NCI-H1417 (cell line): Measurements from ENCODE around the gene CALHM1.
A peak's percentile ranks its signal among the peaks of the same experiment; 100 is the strongest.
"Not testable (repeated sequence)": the region's sequence is repeated elsewhere in the genome, so short reads cannot be mapped to it uniquely, and the experiment has no call there.

ENCODE experiments used
- DNase-seq, 3 experiments: peaks; one replicate each; lab custom pipeline; 2025; lab: John Stamatoyannopoulos, UW

Gene CALHM1

DNA sequence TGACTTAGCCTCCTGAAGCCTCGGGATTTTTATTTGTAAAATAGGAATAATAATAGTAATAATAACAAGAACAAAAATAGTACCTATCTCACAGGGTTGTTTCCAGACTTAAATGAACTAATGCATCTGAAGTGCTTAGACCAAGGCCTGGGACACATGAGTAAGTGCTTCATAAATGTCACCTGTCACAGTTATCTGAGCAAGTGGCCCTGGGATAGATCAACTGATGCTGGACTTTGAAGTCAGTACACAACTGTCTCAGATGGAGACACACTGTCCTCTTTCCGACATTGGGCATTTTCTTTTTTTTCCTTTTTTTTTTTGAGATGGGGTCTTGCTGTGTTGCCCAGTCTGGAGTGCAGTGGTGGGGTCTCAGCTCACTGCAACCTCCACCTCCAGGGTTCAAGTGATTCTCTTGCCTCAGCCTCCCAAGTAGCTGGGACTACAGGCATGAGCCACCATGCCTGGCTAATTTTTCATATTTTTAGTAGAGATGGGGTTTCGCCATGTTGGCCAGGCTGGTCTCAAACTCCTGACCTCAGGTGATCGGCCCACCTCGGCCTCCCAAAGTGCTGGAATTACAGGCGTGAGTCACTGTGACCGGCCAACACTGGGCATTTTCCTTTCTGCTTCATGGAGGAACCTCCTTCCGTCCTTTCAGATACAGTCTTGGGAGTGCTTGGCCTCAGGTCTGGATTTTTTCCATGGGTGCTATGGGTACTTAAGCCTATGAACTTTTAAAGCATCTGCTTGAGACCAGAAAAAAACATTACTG lies 28.1 kb upstream of the CALHM1 start:
- DNase-seq: not testable (repeated sequence)

DNA sequence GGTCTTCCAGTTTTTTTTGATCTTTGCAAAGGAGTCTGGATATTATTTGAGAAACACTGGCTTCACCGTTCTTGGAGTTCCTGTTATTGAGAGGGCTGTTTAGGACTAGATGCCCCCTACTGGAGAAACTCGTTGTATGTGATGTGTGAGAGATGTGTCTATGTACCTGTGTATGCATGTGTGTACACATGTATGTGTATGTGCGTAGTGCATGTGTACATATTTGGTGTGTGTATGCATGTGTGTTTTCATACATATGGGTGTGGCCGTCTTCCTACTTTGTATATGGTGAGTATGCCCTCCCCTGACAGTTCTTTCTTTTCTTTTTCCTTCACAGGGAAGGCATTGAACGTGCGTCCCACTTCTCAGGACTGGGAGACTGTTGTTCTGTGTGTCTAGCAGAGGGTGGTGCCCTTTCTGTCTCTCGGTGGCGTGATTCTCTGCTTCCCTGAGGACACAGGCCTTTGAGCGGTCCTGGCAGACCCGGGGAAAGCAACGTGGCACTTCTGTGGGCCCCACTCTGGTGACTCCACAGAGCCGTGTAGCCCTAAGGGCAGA lies 23.4 kb upstream of the CALHM1 start:
- DNase-seq: peak; percentile 6 to 71 (median 61)

DNA sequence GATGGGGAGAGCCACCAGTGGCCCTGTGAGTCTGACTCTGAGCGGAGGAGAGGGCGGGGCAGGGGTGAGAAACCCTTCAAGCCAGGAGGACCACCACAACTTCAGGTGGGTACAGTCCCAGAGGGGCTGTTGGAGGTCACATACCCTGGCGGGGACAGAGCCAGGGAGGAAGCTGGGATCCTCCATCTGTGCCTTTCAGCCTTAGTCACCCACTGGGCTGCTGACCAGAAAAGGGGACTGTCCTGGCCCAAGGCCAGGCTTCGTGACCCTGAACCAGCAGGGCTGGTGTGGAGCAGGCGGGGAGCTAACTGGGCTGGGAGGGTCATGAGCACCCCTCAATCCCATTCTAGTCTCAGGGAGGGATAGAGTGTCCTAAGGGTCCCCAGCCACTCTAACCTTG lies 21.8 kb upstream of the CALHM1 start:
- no peak for DNase-seq

DNA sequence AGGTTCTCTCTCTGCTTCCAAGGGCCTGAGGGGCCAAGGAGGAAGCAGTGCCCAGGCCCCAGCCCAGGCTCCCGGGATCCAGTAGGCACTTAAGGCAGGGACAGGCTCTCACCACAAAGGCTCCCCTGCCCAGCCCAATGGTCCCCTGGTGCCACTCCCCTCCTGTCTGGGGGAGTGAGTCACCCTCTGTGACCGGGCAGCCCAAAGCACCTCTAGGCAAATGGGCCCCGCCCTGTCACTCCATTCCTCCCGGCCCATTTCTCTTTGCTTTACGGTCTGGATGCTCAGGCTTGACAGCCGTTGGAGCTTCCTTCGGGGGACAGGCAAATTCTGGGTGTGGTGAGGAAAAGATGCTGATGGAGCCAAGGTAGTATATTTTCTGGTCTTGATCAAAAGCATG lies 20.4 kb upstream of the CALHM1 start, which contains the start of gene CALHM3:
Gene CALHM3, minus strand, starts transcription at position 106 of the 400 bp plus-strand sequence. CDS start 208 bp downstream, outside the sequence.
- DNase-seq: no peak

DNA sequence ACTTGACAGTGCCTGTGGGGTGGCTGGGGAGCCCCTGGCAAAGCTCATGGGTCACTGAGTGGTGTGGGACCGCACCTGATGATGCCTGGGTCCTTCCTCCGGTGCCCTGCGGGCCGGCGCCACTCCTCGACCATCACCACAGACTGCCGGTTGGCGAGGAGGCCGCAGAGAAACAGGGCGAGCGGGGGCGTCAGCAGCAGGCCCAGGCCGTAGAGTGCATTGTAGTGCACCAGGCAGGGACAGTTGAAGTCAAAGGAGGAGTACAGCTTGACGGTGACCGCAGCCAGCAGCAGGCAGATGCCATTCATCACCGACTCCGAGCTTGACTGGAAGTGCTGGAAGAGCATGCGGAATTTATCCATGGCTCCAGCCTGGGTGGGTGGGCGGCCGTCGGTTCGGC lies 20.0 kb upstream of the CALHM1 start:
- no peak for DNase-seq

DNA sequence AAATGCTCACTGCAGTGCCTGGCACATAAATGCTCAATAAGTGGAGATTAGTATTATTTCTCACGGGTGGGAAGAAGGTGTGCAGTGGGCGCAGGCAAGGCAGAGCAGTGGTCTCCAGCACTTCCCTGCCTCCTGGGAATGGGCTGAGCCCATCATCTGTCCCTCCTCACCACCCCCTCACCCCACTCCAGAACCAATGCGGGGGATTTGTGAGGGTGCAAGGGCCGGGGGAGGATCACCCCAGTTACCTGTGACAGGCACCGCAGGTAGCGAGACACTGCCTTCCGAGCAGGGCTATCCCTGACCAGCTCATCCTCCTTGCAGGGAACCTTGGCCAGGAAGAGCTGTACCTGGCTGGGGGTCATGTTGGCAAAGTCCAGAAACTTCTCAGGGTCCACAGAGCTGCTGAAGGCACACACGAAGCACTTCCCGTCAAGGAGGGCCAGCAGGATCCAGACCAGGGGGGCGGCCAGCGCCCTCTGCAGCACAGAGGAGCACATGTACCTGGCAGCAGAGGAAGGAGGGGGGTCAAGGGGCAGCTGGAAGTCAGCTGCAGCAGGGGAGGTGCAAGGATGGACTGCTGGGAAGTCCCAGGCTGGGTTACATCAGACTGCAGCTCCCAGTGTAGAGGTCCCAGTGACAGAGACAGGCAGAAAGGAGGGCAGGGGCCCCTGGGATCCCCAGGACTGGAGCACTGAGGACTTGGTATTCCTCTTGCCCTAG lies 17.5 kb upstream of the CALHM1 start:
- DNase-seq: no peak

DNA sequence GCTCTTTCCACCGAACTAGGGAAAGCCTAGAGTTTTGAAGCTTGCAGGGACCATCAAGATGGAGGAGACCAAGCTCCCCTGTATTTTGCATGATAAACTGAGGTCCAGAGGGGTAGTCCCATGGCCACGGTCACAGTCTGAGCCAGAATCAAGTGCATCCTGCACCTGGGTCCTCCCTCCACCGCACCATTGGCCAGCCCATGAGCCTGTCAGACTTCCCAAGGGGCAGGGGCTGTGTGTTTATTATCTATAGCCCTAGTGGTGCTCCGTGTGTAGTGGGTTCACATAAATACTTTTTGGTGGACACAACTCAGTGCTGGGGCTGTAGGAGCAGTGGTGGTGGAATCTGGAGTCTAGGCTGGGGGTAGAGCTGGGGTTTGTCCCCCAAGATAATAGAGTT lies 16.7 kb upstream of the CALHM1 start:
- no peak for DNase-seq

DNA sequence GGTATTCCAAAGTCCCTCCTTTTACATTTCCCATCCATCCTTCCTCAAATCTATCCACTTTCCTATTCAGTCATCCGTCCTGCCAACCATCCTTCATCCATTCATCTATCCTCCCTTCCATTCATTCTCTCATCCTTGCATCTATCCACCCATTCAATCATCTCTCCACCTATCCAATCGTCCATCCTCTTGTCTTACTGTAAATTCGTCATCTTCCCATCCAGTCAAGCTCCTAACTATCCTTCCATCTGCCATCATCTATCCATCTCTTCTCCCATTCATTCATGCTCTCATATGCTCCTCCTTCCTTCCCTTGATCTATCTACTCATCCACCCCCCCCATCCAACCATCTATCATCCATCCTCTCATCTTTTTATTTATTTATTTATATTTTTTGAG lies 15.4 kb upstream of the CALHM1 start:
- no peak for DNase-seq

DNA sequence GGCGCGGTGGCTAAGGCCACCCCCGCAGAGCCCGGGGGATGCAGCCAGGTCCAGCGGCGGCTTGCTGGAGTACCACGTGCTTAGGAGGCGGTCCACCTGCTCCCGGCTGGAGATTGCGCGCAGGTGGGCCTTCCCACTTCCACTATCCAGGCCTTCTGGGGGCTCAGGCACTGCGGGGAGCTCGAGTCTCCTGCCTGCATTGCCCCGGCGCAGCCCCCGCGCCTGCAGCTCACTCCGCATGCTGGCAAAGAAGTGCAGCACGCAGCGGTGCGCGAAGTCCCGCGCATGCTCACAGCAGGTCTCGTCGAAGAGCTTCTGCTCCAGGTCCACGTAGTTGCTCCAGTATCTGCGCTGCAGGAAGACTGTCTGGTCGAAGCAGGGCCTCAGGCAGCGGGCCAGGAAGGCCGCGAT lies 14.6 kb upstream of the CALHM1 start:
- peak in 2 of 3 experiments; percentile 65 to 83 for DNase-seq

DNA sequence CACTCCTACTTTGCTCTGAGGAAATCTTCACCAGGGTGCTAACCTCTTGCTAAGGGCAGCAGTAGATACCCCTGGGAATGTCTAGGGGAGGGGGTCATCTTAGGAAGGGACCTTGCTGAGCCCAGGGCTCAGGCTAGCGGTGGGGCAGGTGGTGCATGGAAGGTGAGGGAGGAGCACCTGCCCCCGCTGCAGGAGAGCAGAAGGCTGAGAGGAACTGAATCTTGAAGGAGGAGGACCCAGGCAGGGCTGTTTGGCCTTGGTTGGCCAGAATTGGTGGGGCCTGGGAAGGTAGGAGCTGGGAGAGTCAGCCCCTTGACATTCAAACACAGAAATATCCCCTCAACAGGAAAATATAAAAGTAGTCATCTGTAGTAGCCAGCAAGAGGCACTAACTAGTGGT lies 13.3 kb upstream of the CALHM1 start:
- no peak for DNase-seq

DNA sequence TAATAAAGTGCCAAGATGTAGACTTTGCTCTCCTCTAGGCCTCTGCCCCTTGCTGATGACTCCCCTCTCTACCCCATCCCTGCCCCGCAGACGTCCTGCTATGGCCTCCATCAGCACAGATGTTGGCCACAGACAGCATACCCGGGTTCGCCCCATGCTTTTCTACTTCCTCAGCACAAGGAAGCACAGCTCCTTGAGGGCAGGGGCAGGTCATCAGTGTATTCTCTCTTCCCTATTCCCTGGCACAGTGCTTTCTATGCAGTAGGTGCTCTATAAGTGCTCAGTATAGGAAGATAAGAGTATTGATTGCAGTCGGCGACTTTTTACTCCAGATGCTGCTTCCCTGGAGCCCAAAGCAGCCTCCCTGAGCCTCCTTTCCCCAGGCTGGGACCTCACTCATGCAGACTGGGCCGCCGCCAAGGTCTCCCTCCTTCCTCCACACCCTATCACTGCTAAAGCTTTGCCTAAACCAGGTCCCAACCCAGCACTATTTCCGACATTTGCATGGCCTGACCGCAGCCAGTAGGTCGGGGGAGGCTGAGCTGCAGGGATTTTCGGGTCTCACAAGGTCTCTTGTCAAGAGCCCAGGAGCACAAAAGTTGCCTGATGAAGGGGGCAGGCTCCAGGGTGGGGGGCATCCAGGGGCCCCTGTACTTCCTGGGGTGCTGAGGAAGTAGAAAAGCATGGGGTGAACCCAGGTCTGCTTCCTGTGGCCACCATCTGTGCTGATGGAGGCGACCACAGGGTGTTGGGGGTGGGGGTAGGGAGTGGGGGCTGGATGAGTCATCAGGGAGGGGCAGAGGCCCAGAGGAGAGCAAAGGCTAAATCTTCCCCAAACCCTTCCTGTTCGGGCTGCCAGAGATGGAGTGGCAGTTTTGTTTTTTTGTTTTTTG lies 12.3 kb upstream of the CALHM1 start:
- DNase-seq: no peak

DNA sequence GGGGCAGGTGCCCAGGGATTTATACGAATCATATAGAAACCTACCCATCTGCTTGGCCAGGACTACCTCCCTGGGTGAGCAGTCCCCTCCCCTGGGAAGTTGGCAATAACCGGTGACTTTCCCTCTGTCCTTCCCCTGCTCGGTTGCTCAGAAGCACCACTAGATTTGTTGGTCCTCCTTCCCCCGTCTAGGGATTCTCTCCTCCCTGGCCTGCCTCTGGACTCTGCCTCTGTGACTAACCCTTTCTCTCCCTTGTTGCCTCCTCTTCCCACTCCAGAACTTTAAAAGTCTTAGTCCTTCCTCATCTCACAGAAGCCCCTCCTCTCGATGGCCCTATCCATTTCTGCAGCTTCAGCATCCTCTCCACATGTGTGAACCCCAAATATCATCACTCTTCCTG lies 10.5 kb upstream of the CALHM1 start:
- no peak for DNase-seq

DNA sequence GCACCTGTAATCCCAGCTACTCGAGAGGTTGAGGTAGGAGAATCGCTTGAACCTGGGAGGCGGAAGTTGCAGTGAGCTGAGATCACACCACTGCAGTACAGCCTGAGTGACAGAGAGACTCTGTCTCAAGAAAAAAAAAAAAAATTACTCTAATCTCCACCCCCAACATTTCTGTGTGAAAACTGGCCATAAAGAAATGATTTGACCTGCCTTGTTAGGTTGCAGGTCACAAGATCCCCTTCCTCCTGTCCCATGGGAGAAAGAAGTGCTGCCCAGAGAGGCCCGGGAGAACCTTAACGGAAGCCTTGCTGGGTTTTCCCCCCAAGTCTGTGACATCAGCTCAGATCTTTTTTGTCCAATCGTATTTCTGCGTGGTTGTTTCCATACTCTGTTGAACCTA lies 8.7 kb upstream of the CALHM1 start:
- DNase-seq: no peak

DNA sequence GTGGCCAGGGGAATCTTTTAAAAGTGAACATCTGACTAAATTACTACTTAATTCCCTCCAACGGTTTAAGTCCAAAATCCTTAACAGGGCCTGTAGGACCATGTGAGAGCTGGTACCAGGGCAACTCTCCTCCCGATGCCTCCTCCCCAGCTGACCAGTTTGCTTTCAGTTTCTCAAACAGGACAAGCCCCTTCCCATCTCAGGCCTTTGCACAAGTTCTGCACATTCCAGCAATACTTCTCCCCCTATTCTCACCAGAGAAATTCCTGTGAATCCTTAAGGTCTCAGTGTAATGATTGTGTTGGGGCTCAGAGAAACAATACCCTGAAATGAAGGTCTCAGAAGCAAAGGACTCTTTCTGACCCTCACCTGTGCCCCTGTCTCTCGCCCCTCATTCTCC lies 8.0 kb upstream of the CALHM1 start:
- DNase-seq: no peak

DNA sequence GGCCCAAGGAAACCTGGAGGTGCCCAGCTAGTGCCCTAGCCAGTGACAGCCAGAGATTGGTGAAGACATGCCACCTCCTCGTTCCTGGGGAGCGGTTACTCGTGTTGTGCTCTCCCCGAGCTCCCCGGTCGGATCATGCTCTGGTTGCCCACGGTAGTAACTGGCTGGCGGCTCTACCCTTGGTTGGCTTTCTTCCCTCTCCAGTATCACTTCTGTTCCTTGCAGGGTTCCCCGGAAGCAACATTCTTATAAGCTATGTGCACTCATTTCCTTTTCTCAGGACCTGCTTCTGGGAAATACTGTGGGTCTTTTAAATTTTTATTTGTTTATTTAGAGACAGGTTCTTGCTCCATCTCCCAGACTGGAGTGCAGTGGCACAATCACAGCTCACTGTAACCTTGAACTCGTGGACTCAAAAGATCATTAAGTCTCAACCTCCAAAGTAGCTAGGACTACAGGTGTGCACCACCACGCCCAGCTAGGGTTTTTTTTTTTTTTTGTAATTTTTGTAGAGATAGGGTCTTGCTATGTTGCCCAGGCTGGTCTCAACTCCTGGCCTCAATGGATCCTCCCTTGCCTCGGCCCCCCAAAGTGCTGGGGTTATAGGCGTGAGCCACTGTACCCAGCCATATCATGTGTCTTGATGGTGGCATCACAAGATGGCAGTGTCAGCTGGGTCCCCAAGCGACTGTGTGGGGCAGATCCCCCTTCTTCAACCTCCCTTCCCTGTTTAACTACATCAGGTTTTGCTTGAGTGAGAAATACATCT lies 6.9 kb upstream of the CALHM1 start:
- DNase-seq: no peak

DNA sequence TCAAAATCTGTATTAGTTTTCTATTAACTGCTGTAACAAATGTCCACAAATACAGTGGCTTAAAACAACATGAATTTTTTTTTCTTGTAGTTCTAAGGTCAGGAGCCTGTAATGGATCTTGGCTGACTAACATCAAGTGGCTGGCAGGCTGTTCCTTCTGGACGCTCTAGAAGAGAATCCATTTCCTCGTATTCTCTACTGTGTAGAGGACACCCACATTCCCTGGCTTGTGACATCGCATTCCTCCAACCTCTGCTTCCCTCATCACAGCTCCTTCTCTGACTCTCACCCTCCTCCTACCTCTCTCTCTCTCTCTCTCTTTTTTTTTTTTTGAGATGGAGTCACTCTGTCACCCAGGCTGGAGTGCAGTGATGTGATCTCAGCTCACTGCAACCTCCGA lies 4.8 kb upstream of the CALHM1 start:
- DNase-seq: no peak

DNA sequence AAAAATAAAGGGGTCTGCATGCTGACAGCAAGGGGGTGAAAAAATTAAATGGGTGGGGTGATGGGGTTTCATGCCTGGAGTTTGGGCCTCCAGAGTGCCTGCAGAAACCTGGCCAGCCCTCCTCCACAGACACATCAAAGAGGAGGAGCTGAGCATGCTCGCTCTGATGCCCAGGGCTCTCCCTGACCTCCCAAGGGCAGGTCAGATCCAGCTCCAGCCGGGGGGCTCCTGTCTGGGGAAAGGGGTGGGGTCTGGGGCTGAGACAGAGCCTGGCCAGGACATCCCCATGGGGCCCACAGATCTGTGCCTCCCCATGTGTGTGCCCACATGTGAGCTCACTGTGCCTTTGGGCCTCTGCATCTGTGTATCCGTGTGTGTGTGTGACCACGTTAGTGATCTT lies 915 bp upstream of the CALHM1 start:
- no peak for DNase-seq

DNA sequence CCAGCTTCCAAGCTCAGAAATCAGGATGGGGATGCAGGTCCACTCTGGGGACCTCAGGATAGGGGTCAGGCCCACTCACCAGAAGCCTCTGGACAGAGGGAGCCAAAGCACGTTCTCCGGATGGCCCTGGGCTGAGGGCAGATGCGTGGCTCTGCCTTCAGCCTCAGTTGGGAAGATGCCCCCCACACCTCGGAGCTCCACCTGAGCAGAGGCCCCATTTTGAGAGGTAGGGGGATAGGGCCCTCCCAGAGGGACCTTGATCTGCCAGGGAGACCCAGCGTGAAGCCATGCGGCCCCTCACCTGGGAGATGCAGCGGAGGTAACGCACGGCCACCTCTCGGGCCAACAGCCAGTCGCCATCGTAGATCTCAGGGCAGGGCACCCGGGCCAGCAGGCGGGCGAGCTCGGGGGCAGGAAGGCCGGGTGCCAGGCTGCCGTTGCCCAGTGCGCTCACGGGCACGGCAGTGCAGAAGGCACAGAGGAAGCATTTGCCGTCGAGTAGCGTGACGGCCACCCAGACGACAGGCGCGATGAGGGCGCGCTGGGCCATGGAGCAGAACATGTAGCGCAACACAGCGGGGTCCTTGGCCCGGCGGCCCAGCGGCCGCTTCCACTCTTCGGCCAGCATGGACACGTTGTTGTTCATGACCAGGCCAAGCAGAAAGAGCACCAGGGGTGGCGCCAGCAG lies 660 bp downstream of the CALHM1 start:
- no peak for DNase-seq

DNA sequence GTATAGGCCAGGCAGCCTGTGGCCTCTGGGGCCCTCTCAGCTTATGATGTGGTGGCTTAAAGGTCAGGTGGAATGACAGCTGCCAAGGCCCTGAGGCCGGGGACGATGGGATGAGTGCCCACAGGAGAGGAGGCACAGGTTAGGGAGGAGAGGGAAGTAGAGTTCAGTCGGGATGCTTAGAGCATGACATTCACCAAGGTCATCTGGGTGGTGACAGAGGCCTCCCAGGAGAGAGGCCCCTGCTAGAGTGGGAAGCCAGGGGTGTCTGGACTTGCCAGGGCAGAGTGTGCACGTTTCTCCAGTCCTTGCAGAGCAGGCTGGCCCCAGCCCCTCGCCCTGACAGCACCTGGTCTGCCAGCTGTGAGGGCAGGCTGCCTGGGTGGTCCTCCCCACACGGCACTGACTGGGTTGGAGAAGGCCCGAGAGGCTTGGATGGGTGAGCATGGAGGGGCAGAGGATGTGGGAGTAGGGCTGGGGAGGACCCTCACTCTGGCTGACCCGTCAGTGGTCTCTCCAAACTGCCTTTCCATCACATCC lies 1.5 kb downstream of the CALHM1 start:
- no peak for DNase-seq

DNA sequence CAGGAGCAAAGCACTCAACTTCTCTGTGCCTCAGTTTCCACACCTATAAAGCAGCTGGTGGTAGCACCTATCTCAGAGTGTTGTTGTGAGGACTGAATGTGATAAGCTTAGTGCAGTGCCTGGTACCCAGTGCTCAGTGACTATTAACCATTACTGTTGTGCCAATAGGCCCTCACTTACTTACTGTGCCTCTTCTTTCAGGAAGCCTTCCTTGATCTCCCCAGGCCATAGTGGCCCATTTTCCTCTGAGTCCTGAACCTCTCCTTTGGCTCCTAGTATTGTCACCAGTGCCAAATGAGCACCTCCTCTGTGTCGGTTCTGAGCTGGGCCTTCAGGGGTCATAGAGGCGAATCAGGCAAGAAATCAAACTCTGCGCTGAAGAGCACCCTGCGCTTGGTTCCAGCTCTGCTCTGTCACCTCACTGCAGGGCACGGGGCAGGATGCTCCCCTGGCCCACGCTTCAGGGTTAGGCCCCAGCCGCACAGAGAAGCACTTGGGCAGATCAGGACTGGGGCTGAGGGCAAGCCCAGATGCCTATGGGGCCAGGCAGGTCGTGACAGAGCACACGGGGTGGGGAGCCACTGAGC lies 2.5 kb downstream of the CALHM1 start:
- DNase-seq: no peak
